Psoas muscle (tissue), 8 donors: ENCODE data around the gene NOTCH3. TPM values are rescaled to one million over a fixed set of nuclear protein-coding genes. Genes with fewer than 3 reads are reported as not detected.
A peak's percentile ranks its signal among the peaks of the same experiment; 100 is the strongest.

Source experiments
- ATAC-seq, 4 donors: fragments of 200-7000 bp; cut with Tn5 transposase; one replicate each; pipeline ENCODE4 v1.9.1; 2020; ENCODE audit warnings: moderate library complexity in 3 of 4, mild to moderate bottlenecking in 2 of 4
- DNase-seq, 2 donors: peaks; one replicate each; pipeline ENCODE4 v3.0.0-alpha.2; 2020
- H3K27ac ChIP-seq: fragments of 200-600 bp; one replicate; pipeline ENCODE4 v1.8.0; 2022
- H3K27me3 ChIP-seq, 3 donors: fragments of 200-600 bp in 1 of 3; one replicate each; pipeline versions ENCODE4 v1.6.1 to v1.8.0; 2013 to 2022; ENCODE audit warnings: low read length in 2 of 3, mild to moderate bottlenecking in 2 of 3, moderate library complexity in 1 of 3; ENCODE audit not compliant: insufficient read depth in 3 of 3
- H3K36me3 ChIP-seq, 2 donors: fragments of 200-600 bp in 1 of 2; one replicate each; pipeline versions ENCODE4 v1.6.1 to v1.8.0; 2013 to 2022; ENCODE audit warnings: low read depth in 1 of 2, mild to moderate bottlenecking in 1 of 2, moderate library complexity in 1 of 2; ENCODE audit not compliant: insufficient read depth in 1 of 2
- H3K4me1 ChIP-seq: fragments of 200-600 bp; one replicate; pipeline ENCODE4 v1.8.0; 2022
- H3K4me3 ChIP-seq: fragments of 200-600 bp; one replicate; pipeline ENCODE4 v1.8.0; 2022; ENCODE audit warnings: mild to moderate bottlenecking
- H3K9me3 ChIP-seq: fragments of 200-600 bp; one replicate; pipeline ENCODE4 v1.8.0; 2022
- WGBS, 3 donors: extraction: QIAGEN DNeasy Blood & Tissue Kit; methylation state at CpG; one replicate each; pipeline versions ENCODE4 v1.1.6 to v1.1.7; 2013; 5-methylcytosine and 5-hydroxymethylcytosine counted together
- intact Hi-C, 2 donors: fragments of 100-400 bp; cut with DNase I; formaldehyde crosslinking; loops; one replicate each; pipeline versions ENCODE4 v1.11.0 to v1.14.2; 2022
- polyA plus RNA-seq, 3 donors: library from polyadenylated mRNA; stranded (reverse); fragments of 200-250 nt; gene quantifications; one replicate each; pipeline ENCODE4 v1.2.3, GENCODE V29; 2013
- total RNA-seq, 4 donors: library from RNA; stranded (reverse); fragmentation: NEBNext Ultra II Directional in 2 of 4; extraction: Animal tissue kit (Norgen Biotek cat#: 25700) in 2 of 4; gene quantifications; one replicate each; pipeline versions ENCODE4 v1.2.1 to v1.2.4, GENCODE V29; 2021 to 2023
- TF ChIP-seq, protein P1 (sequence below): fragments of 200-600 bp; IDR thresholded peaks from one replicate; pipeline ENCODE4 v1.8.0; 2022; ENCODE audit warnings: antibody characterized with exemption
- donor health status: healthy with polysubstance abuse.
- donor health status: DM: no; HTN: no; CAD: no; lungs with moderate emphysema.
- donor health status: Bipolar disorder and iron deficiency.
- donor health status: healthy.
- donor health status: DM: yes; HTN: yes; CAD: no.
- donor health status: DM: no; HTN: no; CAD: no.
- donor health status: DM: no; HTN: no; CAD: no.
- donor health status: DM: yes; HTN: yes; CAD: no.

The NOTCH3 gene
- total and polyA plus RNA-seq, 7 donors = 8.2 to 80.8 (median 29.4) TPM

DNA sequence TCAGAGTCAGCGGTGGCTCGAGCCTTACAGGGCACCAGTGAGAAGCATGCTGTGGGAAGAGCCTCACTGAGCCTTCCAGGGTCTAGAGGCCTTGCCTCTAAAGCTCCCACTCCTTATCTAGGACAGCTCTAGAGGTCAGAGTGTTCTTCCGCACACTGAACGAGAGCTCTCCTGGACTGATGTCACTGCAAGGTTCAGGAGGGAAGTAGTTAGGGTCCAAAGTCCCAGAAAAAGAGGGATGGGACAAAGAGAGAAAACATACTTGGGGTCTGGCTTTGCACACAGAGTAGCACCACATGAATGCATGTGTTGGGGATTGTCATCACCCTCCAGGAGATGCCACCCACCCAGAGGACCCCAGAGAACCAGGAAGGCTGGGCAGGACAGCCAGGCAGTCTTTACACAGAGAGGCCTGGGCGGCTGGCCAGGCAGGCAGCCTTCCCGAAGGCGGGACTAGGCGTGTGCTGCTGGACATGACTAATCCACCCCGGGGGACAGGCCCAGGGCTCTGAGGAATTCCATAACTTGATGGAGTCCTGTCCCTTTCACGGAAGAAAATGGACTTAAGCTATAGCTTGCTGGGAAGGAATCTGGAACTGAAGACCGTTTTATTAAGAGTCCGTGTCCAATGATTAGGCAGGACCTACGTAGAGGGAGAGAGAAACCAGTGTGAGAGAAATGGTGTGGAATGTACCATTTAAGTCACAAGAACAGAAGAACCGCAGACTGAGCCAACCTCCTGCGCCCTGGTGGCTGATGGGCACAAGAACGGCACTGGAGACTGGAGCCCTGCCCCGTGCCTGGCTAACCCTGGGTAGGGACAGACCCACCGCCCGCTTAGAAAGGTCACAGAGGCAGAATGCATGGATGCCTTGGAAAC, 48.1 kb upstream of the NOTCH3 start:
- H3K27me3 ChIP-seq = no peaks in the 10 kb centered on the region
- H3K4me1 ChIP-seq = peaks cover 78% of the 10 kb centered on the region
- H3K27ac ChIP-seq = peak overlapping the region; percentile 91
- intact Hi-C loops = no loop called here
- H3K36me3 ChIP-seq = peaks cover 3 to 43% of the 10 kb centered on the region in 2 donors
- TF ChIP-seq, protein P1, sequence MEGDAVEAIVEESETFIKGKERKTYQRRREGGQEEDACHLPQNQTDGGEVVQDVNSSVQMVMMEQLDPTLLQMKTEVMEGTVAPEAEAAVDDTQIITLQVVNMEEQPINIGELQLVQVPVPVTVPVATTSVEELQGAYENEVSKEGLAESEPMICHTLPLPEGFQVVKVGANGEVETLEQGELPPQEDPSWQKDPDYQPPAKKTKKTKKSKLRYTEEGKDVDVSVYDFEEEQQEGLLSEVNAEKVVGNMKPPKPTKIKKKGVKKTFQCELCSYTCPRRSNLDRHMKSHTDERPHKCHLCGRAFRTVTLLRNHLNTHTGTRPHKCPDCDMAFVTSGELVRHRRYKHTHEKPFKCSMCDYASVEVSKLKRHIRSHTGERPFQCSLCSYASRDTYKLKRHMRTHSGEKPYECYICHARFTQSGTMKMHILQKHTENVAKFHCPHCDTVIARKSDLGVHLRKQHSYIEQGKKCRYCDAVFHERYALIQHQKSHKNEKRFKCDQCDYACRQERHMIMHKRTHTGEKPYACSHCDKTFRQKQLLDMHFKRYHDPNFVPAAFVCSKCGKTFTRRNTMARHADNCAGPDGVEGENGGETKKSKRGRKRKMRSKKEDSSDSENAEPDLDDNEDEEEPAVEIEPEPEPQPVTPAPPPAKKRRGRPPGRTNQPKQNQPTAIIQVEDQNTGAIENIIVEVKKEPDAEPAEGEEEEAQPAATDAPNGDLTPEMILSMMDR = no peak
- ATAC-seq (peak; percentile 59 to 66 (median 60)), DNase-seq (peak; percentile 89 to 94)
- H3K4me3 ChIP-seq = no peak overlapping the region
- WGBS, 3 donors = 37 to 48% (median 39%) methylated on average over 19 of the region's 19 CpGs
- no peaks in the 10 kb centered on the region for H3K9me3 ChIP-seq

DNA sequence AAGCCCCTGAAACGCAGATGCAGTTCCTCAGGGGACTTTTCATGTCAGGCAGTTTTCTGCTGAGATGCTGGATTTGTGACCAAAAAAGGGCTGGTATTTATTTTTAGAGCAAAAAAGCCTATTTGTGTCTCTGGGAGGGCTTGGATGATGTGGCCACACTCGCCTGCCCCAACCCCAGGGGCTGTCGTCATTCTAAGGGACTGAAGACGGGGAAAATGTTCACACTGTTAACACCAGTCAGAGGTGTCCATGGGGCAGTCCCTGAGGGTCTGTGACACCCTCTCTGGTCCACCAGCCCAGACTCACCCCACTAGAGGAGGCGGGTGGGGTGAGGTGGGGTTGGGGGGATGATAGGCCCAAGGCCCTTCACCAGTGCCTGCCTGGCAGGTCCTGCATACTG, 47.3 kb upstream of the NOTCH3 start:
- DNase-seq (no peak), ATAC-seq (no peak)
- H3K36me3 ChIP-seq = peaks cover 0 to 39% of the 10 kb centered on the region in 2 donors
- peaks cover 70% of the 10 kb centered on the region for H3K4me1 ChIP-seq
- no peaks in the 10 kb centered on the region for H3K9me3 ChIP-seq
- TF ChIP-seq, protein P1 = no peak
- intact Hi-C loops = no loop called here
- no peaks in the 10 kb centered on the region for H3K27me3 ChIP-seq
- peak overlapping the region; percentile 91 for H3K27ac ChIP-seq
- WGBS, 3 donors = 69 to 84% (median 74%) methylated on average over 5 of the region's 5 CpGs
- no peak overlapping the region for H3K4me3 ChIP-seq

DNA sequence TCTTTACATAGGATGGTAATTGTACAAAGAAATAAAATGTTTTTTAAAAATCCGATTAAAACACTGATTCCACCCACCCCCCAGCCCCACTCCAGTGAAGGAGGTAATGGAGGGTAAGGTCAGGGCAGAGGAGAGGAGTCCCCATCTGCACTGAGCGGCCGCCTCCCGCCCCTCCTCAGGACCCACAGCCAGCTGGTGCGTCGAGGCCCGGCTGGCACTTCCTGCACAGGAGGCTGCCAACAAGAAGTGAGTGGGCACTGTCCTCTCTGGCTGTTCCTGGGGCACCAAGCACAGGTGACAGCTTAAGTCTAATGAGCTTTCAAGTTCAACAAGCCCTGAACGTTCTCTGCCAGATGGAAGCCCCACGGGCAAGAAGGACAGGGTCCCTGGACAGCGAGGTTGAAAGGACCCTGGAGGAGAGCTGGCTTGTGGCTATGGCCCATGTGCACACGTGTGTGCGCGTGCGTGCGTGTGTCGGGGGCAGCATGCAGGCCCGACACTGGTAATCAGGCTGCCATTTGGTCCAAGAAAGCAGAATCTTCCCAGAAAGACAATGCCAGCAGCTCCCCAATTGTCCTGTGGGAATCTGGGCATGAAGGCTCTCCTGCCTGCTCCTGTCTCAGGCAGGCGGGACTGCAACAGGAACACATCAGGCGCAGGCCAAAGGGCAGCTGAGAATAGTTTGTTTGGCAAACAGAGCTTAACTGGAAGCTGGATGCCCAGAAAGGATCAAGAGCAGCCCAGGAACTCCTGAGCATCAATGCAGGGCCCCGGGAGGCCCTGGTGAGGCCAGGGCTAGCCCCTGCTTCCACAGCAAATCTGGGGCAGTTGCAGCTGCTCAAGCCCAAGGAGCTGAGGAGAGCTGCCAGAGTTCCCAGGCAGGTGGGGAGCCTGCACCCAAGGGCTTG, 46.6 kb upstream of the NOTCH3 start:
- intact Hi-C loops = no loop called here
- DNase-seq (no peak), ATAC-seq (no peak)
- WGBS, 3 donors = 36 to 54% (median 41%) methylated on average over 20 of the region's 20 CpGs
- Histone ChIP-seq H3K27ac (peak overlapping the region; percentile 91), H3K4me1 (peaks cover 63% of the 10 kb centered on the region), H3K36me3 (peaks cover 0 to 36% of the 10 kb centered on the region in 2 donors), H3K9me3 (no peaks in the 10 kb centered on the region), H3K27me3 (no peaks in the 10 kb centered on the region), H3K4me3 (no peak overlapping the region)
- TF ChIP-seq, protein P1 = no peak

DNA sequence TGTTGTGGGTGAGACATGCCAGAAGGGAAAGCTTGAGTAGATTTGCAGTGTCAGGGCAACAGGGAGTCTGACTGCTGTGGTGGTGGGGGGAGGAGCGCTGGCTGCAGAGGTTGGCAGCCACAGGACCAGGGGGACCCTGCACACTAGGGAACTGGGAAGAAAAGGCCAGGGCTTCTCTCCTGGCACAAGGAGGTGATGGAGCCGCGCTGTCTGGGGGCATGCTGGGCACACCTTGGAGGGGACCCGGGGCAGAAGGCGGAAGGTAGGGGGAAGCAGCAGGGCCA, 45.3 kb upstream of the NOTCH3 start:
- WGBS, 3 donors = 87 to 91% (median 89%) methylated on average over 5 of the region's 5 CpGs
- Histone ChIP-seq H3K27ac (peak overlapping the region; percentile 41), H3K4me1 (peaks cover 53% of the 10 kb centered on the region), H3K4me3 (no peak overlapping the region), H3K27me3 (no peaks in the 10 kb centered on the region), H3K36me3 (peaks cover 0 to 44% of the 10 kb centered on the region in 2 donors), H3K9me3 (no peaks in the 10 kb centered on the region)
- ATAC-seq (no peak), DNase-seq (no peak)
- intact Hi-C loops = no loop called here
- TF ChIP-seq, protein P1 = no peak
